ENCODE results near the gene NEK6. TPM values are rescaled to one million over a fixed set of nuclear protein-coding genes. Genes with fewer than 3 reads are reported as not detected.

NEK6 gene
- total and polyA plus RNA-seq, 4 donors, result 19.0 to 86.2 (median 53.1) TPM

DNA sequence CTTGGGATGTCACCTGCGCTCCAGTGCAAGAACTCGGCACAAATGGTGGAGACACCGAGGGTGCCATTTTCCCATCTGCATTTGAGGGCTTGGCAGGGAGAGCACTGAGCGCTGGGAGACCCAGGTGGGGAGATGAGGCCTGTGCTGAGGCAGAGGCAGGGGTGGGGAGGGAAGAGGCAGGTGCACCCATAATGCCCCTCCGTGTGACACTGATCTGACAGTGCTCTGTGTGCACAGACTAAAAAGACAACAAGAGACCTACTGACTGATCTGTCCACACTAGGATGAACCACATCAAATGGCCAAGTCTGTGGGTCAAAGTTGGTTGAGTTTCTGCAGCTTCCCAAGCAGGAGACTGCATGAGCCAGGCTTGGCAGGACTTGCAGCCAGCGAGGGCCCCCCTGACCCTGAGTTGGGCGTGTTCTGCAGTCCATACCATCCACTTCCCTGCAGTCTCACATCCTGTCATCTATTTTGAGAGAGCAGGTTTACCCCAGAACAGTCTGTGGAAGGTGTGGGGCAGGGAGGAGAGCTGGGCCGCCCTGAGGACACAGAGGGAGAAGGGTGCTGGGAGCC is 41.9 kb downstream of the NEK6 start:
- H3K4me3 ChIP-seq, result no peak overlapping the region
- H3K4me1 ChIP-seq (ENCODE audit: control insufficient read depth in 5 of 5, insufficient read depth in 5 of 5, low read length in 5 of 5), result peaks cover 0 to 49% (median 19%) of the 10 kb centered on the region in 5 donors
- DNase-seq (no peak), ATAC-seq (ENCODE audit: insufficient read depth, low FRiP score) (no peak)
- TF ChIP-seq, protein P1, sequence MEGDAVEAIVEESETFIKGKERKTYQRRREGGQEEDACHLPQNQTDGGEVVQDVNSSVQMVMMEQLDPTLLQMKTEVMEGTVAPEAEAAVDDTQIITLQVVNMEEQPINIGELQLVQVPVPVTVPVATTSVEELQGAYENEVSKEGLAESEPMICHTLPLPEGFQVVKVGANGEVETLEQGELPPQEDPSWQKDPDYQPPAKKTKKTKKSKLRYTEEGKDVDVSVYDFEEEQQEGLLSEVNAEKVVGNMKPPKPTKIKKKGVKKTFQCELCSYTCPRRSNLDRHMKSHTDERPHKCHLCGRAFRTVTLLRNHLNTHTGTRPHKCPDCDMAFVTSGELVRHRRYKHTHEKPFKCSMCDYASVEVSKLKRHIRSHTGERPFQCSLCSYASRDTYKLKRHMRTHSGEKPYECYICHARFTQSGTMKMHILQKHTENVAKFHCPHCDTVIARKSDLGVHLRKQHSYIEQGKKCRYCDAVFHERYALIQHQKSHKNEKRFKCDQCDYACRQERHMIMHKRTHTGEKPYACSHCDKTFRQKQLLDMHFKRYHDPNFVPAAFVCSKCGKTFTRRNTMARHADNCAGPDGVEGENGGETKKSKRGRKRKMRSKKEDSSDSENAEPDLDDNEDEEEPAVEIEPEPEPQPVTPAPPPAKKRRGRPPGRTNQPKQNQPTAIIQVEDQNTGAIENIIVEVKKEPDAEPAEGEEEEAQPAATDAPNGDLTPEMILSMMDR (IDR thresholded peaks at IDR 0.05; ENCODE audit: control extremely low read depth, extremely low read depth), result no peak
- peak overlapping the region in 1 of 2 donors; percentile 71 for H3K27ac ChIP-seq (ENCODE audit: low read depth in 1 of 2, low read length in 1 of 2)
- H3K27me3 ChIP-seq (ENCODE audit: control insufficient read depth in 3 of 3, insufficient read depth in 3 of 3, low read length in 2 of 3), result no peaks in the 10 kb centered on the region
- H3K36me3 ChIP-seq (ENCODE audit: control insufficient read depth in 4 of 4, insufficient read depth in 4 of 4, low read length in 4 of 4), result peaks cover 0 to 22% (median 5%) of the 10 kb centered on the region in 4 donors
- WGBS, 2 donors, result 70 to 80% methylated on average over 8 of the region's 8 CpGs
- H3K9ac ChIP-seq (ENCODE audit: insufficient read depth in 1 of 2, low read length in 2 of 2), result no peak overlapping the region
- no peaks in the 10 kb centered on the region for H3K9me3 ChIP-seq (ENCODE audit: control insufficient read depth in 4 of 4, insufficient read depth in 3 of 4, low read length in 3 of 4)

DNA sequence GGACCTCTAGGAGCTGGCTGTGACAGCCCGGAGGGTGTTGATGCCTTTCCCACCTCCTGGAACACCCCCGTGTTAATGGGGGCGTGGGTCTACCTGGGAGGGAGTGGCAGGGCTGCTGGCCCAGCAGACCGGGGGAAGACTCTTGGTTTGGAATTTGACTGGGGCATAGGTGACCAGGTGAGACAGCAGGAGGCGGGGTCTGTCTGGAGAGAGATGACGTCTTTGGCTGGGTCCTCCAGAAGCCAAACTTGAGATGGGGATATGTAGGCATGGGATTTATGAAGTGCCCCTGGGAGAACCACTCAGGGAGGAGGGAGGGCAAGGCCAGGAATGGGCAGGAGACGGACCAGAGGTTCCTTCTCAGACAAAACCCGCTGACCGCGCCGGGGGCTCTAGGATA is 42.6 kb downstream of the NEK6 start:
- H3K27me3 ChIP-seq (ENCODE audit: control insufficient read depth in 3 of 3, insufficient read depth in 3 of 3, low read length in 2 of 3), result no peaks in the 10 kb centered on the region
- peaks cover 0 to 22% (median 6%) of the 10 kb centered on the region in 4 donors for H3K36me3 ChIP-seq (ENCODE audit: control insufficient read depth in 4 of 4, insufficient read depth in 4 of 4, low read length in 4 of 4)
- H3K9ac ChIP-seq (ENCODE audit: insufficient read depth in 1 of 2, low read length in 2 of 2), result no peak overlapping the region
- H3K4me1 ChIP-seq (ENCODE audit: control insufficient read depth in 5 of 5, insufficient read depth in 5 of 5, low read length in 5 of 5), result peaks cover 0 to 42% (median 19%) of the 10 kb centered on the region in 5 donors
- no peaks in the 10 kb centered on the region for H3K9me3 ChIP-seq (ENCODE audit: control insufficient read depth in 4 of 4, insufficient read depth in 3 of 4, low read length in 3 of 4)
- DNase-seq (peak in 2 of 3 donors; percentile 41 to 46), ATAC-seq (ENCODE audit: insufficient read depth, low FRiP score) (peak; percentile 30)
- H3K4me3 ChIP-seq, result no peak overlapping the region
- H3K27ac ChIP-seq (ENCODE audit: low read depth in 1 of 2, low read length in 1 of 2), result peak overlapping the region in 1 of 2 donors; percentile 71
- TF ChIP-seq, protein P1 (IDR thresholded peaks at IDR 0.05; ENCODE audit: control extremely low read depth, extremely low read depth), result no peak
- WGBS, 2 donors, result 74 to 78% methylated on average over 11 of the region's 11 CpGs

DNA sequence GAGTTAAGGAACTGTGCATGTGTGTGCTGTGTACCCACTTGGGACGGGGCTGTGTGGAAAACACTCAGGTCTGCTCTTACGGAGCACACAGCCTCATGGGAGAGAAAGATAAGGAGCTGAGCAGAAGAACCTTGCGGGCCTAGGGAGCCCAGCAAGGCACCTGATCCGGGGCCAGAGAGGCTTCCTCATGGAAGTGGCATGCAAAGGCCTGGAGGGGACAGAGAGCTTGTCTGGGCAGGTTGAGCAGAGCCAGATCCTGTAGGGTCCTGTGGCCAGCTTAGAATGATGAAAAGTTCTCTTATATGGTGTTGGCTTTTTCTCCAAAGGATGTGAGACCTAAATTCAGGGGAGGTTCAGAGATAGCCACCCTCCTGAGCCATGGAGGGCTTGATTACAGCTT is 45.2 kb downstream of the NEK6 start:
- WGBS, 2 donors, result 82 to 89% methylated on average over 4 of the region's 4 CpGs

More for the DNA sequence above, 45.2 kb downstream of the NEK6 start:
- Histone ChIP-seq H3K27me3 (ENCODE audit: control insufficient read depth in 3 of 3, insufficient read depth in 3 of 3, low read length in 2 of 3) (no peaks in the 10 kb centered on the region), H3K9ac (ENCODE audit: insufficient read depth in 1 of 2, low read length in 2 of 2) (no peak overlapping the region), H3K4me3 (no peak overlapping the region), H3K27ac (ENCODE audit: low read depth in 1 of 2, low read length in 1 of 2) (no peak overlapping the region), H3K4me1 (ENCODE audit: control insufficient read depth in 5 of 5, insufficient read depth in 5 of 5, low read length in 5 of 5) (peaks cover 0 to 28% (median 5%) of the 10 kb centered on the region in 5 donors), H3K9me3 (ENCODE audit: control insufficient read depth in 4 of 4, insufficient read depth in 3 of 4, low read length in 3 of 4) (no peaks in the 10 kb centered on the region), H3K36me3 (ENCODE audit: control insufficient read depth in 4 of 4, insufficient read depth in 4 of 4, low read length in 4 of 4) (peaks cover 0 to 22% (median 7%) of the 10 kb centered on the region in 4 donors)
- DNase-seq, result no peak
- TF ChIP-seq, protein P1 (IDR thresholded peaks at IDR 0.05; ENCODE audit: control extremely low read depth, extremely low read depth), result no peak
- ATAC-seq (ENCODE audit: insufficient read depth, low FRiP score), result no peak
